Body of pancreas (tissue), 4 donors: Measurements from ENCODE around the gene CYP4F8.

Experiments used
- POLR2A ChIP-seq, 3 donors: fragments of 450-650 bp; IDR thresholded peaks; one replicate each; pipeline ENCODE4 v1.6.1; 2016; ENCODE audit warnings: antibody characterized with exemption in 3 of 3, mild to moderate bottlenecking in 2 of 3
- TF ChIP-seq, protein P1 (sequence below), 7 experiments: fragments of 450-650 bp in 4 of 7; fragments of 200-600 bp in 3 of 7; sonication (generic) in 3 of 7; IDR thresholded peaks; one replicate each; pipeline ENCODE4 v1.5.1; 2016 to 2019; ENCODE audit warnings: antibody characterized with exemption in 7 of 7

- TF ChIP-seq, protein P1, sequence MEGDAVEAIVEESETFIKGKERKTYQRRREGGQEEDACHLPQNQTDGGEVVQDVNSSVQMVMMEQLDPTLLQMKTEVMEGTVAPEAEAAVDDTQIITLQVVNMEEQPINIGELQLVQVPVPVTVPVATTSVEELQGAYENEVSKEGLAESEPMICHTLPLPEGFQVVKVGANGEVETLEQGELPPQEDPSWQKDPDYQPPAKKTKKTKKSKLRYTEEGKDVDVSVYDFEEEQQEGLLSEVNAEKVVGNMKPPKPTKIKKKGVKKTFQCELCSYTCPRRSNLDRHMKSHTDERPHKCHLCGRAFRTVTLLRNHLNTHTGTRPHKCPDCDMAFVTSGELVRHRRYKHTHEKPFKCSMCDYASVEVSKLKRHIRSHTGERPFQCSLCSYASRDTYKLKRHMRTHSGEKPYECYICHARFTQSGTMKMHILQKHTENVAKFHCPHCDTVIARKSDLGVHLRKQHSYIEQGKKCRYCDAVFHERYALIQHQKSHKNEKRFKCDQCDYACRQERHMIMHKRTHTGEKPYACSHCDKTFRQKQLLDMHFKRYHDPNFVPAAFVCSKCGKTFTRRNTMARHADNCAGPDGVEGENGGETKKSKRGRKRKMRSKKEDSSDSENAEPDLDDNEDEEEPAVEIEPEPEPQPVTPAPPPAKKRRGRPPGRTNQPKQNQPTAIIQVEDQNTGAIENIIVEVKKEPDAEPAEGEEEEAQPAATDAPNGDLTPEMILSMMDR (IDR thresholded peaks at IDR 0.05) = no peak
- no peak for TF ChIP-seq POLR2A (IDR thresholded peaks at IDR 0.05)
Observed at GRCh38 chr19:15618321-15618720, 3.3 kb downstream of the CYP4F8 start.
